Stimulated activated naive CD4-positive, alpha-beta T cell (primary cell): Measurements from ENCODE around the gene MED12L.

ENCODE experiments used
- DNase-seq, 6 experiments: peaks; one replicate each; lab custom pipeline; 2025; lab: John Stamatoyannopoulos, UW

The MED12L gene

DNA sequence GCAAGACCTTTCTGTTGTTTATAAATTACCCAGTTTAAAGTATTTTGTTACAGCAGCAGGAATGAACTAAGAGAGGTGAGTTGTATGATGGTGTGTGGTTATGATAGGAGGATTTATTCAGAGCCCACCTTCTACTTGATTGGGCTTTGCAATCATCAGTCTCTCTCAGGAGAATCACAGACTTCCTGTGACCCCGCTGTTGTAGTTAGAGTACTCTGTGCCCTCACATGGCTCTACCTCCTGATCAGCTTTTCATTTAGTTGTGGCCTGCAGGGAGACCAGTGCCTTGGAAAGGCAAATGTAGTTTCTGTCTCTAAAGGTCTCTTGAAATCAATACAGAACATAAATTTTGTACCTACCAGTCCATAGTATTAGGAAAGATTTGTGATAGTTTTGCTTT is 200.5 kb downstream of the MED12L start:
- DNase-seq, result no peak

GRCh38 chr3:151289445-151289844 is 204.0 kb downstream of the MED12L start:
- no peak for DNase-seq

GRCh38 chr3:151290673-151291072 is 205.2 kb downstream of the MED12L start:
- DNase-seq, result no peak

GRCh38 chr3:151293127-151293526 is 207.7 kb downstream of the MED12L start:
- no peak for DNase-seq

GRCh38 chr3:151296226-151296625 is 210.8 kb downstream of the MED12L start:
- DNase-seq, result no peak

- DNase-seq, result no peak
Observed at GRCh38 chr3:151297429-151297828, 212.0 kb downstream of the MED12L start.

DNA sequence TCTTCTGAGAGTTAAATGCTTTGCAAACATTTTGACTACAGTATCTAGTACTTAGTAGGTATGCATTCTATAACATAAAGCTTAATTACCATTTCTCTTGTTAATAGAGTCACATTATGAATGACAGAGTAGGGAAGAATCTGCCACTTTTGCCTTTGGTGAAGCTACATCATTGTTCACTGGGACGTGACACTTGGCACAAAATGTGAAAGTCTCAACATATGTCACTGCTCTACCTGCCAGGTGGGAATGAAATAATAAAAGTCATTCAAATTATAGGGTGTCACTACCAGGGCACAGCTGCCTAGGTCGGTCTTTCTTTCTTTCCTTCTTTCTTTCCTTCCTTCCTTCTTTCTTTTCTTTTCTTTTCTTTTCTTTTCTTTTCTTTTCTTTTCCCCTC is 213.5 kb downstream of the MED12L start:
- DNase-seq, result no peak

DNA sequence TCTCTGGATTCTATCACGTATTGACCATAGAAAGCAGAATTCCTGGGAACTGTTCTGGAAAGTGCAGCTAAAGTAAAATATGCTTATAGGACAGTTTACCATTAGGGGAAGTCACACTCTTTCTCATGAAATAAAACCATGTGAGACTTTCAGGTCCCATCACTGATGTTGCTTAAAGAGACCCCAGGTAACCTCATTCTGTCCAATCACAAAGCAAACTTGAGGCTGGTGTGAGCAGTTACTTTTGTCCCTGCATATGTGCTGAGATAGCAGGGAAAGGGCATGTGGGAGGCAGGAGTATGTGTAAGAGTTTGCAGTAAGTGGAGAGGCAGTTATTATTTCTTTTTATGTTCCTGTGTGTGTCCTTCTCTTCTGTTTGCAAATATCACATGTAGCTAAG is 215.1 kb downstream of the MED12L start:
- DNase-seq, result no peak

DNA sequence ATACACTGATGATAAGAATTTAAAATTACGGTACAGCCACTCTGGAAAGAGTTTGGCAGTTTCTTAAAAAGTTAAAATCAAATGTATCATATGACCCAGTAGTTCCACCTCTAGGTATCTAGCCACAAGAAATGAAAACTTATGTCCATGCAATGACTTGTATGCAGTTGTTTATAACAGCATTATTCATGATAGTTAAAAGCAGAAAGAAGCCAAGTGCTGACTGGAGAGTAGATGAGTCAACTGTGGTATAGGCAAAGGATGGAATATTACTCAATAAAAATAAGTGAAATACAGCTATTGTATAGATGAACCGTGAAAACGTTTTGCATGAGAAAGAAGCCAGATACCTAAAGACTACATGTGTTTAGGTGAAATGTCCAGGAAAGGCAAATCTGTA is 216.3 kb downstream of the MED12L start:
- no peak for DNase-seq

DNA sequence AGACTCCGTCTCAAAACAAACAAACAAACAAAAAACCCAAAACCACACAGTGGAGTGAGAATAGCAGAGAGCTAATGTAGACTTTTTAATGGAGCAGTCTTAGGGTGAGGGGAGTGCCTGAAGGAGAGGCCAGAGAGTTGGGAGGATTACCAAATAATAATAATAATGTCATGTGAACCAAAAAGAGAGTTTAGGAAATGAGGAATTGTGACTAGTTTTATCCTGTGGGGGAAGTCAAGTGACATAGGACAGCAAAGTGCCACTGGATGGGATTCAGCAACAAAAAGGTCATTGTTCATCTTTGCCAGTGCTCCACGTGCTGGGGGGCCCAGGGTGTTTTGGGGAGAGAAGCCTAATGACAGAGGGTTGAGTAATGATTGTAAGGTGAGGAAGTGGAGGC is 218.3 kb downstream of the MED12L start:
- DNase-seq, result no peak

- DNase-seq, result no peak
Observed at GRCh38 chr3:151305060-151305774, 219.8 kb downstream of the MED12L start.

- DNase-seq, result no peak
Observed at GRCh38 chr3:151305775-151306151, 220.3 kb downstream of the MED12L start.

DNA sequence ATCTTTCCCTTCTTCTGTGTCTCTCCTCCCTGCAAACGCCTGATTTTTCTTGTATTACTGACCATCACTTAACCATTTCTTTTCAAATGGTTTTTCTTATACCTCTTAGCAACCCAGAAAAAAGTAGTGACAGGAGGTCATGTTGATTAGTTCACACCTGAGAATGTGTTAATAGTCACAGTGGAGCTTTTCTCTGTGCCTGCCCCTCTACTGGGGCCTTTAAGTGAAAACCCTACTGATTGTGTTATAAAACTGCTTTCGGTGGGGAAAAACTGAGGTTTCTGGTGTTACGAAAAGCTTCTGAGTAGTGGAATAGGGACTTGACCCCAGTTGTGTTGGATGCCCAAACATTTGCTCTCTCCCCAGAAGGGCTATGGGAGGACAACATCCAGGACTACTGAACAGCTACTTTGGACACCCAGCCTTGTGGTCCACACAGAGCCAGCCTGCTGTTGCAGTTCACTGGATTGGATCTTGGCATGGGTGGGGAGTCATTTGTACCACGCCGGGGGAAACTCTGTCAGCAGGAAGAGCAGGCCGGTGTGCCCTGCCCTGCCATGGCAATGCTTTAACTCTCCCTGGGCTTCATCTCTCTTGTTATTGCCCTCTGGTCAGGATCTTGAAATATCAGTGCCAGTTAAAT is 220.8 kb downstream of the MED12L start:
- no peak for DNase-seq

DNA sequence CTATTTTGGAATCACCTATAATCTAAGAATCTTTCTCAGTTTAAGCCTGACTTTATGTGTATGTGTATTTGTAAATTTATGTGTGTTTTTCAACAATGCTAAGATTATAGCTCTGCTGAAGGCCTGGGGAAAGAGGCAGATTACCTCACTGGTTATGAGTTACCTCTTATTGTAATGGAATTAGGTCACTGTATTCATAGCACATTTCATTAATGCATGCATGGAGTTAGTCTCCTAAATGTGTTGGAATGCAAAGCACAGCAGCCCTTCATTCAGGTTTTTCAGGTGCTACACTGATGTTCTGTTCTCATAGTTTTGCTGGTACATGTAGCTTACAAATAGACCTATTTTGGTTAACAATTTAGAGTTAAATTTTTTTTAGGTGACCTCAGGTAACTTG is 221.7 kb downstream of the MED12L start:
- DNase-seq, result no peak

DNA sequence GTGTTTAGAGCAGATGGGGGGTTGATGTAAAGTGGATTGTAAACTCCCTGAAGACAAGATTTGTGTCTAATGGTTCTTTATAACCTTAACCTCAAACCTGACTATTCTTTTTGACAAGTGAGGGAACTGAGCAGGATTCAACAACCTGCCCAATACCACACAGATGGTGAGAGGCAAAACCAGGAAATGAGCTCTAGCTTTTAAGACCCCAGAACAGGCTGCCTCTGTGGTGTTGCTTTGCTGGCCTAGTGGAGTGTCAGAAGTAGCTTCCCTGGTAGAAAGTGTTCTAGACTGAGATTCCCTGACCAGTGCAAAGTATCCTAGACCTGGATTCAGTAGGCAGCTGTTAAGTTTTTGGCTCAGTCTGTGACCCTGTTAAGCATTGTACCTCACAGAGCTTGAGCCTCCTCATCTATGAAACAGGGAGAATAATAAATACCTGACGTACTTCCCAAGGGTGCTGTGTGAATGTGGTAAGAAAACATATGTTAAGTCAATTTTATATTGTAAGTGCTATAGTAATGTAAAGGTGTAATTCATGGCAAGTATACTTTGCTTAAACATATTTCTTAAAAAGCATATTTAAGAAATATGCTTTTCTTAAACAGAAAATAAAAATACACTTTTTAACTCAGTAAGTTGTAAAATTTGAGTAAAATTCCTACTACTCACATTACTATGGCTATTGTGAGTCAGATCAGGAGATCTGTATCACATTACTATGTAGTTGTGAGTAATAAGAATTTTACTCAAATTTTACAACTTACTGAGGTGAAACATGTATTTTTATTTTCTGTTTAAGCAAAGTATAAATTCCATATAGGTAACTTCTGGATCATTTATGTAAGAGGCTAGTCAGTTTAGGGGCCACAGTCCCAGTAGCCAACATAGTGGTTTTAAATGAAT is 222.4 kb downstream of the MED12L start:
- no peak for DNase-seq

GRCh38 chr3:151309566-151309965 is 224.1 kb downstream of the MED12L start:
- DNase-seq, result no peak

DNA sequence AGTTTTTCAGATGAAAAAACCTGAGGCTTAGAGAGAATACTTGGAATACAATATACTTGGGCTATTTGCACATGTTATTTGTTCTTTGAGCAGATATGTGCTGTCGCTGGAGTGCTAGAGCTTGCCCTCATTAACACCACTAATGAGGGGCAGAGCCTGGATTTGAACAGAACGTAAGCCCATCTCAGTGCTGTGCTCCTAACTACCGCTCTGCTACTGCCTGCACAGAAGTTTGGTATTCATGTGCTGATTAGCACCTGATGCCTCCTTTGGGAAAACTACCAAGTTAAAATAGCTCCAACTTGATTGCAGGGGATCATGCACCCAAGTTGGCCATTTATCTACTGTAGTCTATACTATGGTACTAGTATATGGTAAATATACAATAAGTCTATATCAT is 227.5 kb downstream of the MED12L start:
- DNase-seq, result no peak

DNA sequence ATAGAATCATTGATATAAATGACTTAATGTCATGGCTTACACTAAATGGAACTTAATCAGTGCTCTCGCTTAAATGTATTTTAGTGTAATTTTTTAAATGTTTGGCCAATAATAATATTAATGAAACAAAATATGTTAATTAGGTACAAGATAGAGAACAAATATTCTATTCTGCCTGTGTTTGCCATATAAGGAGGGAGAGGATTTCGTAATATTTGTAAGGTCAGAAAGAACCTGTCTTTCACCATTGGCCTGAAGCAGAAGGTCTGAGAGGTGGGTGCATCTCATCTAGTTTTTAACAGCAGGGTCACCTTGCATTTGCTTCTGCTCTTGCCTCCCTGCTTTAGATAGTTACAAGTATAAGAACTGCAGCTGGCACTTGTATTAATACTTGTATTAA is 228.7 kb downstream of the MED12L start:
- no peak for DNase-seq

GRCh38 chr3:151314593-151314992 is 229.1 kb downstream of the MED12L start:
- no peak for DNase-seq

DNA sequence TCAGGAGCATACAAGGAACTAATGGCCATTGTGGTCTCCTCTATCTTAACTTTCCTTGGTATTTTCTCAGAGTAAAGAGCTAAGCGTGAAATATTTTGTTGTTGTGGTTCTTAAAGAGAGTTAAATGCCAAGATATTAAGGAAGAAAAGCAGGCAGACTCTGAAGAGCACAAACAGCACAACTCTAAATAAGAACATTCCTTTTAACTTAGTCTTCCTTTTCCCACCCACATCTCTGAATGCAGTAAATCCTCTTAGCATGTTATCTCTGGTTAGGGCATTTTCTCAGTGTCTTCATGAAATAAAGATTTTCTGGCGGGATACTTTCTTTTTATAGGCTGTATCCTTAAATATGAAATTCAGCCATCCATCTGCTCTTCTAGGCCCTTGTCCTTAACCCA is 229.7 kb downstream of the MED12L start:
- no peak for DNase-seq

- DNase-seq, result no peak
Observed at GRCh38 chr3:151315846-151316245, 230.4 kb downstream of the MED12L start.

- no peak for DNase-seq
Observed at GRCh38 chr3:151316267-151316991, 231.0 kb downstream of the MED12L start, which contains the start of gene GPR87. TSS of gene GPR87 (minus strand) at chr3:151316820. CDS start at chr3:151300100, 16,720 bp downstream.
